ENCODE measurements around the gene RIC1.

- no peak for TF ChIP-seq CTCF (IDR thresholded peaks at IDR 0.05; ENCODE audit: low read length)
- TF ChIP-seq EZH2 (IDR thresholded peaks at IDR 0.05; ENCODE audit: borderline replicate concordance, low read length) = no peak
Observed at GRCh38 chr9:5614192-5614591, 14.7 kb upstream of the RIC1 start.
